Right lobe of liver (tissue), 4 donors: ENCODE data around the gene DNASE2B.

Source experiments
- CTCF ChIP-seq, 4 donors: fragments of 200-600 bp in 3 of 4; fragments of 450-650 bp in 1 of 4; IDR thresholded peaks; one replicate each; pipeline versions ENCODE4 v1.5.1 to v1.8.0; 2016 to 2022; ENCODE audit warnings: antibody characterized with exemption in 4 of 4, mild to moderate bottlenecking in 2 of 4
- POLR2A ChIP-seq: fragments of 450-650 bp; IDR thresholded peaks from one replicate; pipeline ENCODE4 v1.6.1; 2017; ENCODE audit warnings: antibody characterized with exemption, mild to moderate bottlenecking
- donor health status: DM: no; HTN: no; CAD: no.
- donor health status: DM: no; HTN: no; CAD: no.
- donor health status: DM: no; HTN: yes; CAD: no.

GRCh38 chr1:84428235-84428634, 30.0 kb downstream of the DNASE2B start:
- no peak for TF ChIP-seq CTCF (IDR thresholded peaks at IDR 0.05)
- no peak for TF ChIP-seq POLR2A
